WTC11 (cell line): ENCODE measurements around the gene CD86. TPM values are rescaled to one million over a fixed set of nuclear protein-coding genes. Genes with fewer than 3 reads are reported as not detected.

Experiments used
- ATAC-seq: fragments of 200-7000 bp; cut with Tn5 transposase; 2 replicates; pipeline ENCODE4 v1.10.0; 2021; ENCODE audit warnings: mild to moderate bottlenecking, moderate library complexity
- CTCF ChIA-PET: fragments of 300-600 bp; sonication (Branson Sonifier 250); formaldehyde crosslinking; loops from one replicate; lab custom pipeline; 2021; ENCODE audit warnings: antibody characterized with exemption; lab: Charles Lee
- POLR2A ChIA-PET: fragments of 350-600 bp; sonication (Branson Sonifier 250); formaldehyde crosslinking; loops from one replicate; lab custom pipeline; 2021; ENCODE audit warnings: antibody characterized with exemption; lab: Charles Lee
- DNase-seq: peaks from one replicate; pipeline ENCODE4 v3.0.0; 2021; ENCODE audit warnings: low spot score
- H3K27ac Mint-ChIP-seq: 2 replicates; pipeline ENCODE4 v1.8.0; 2021; ENCODE audit warnings: mixed read lengths
- H3K27me3 Mint-ChIP-seq: 2 replicates; pipeline ENCODE4 v1.8.0; 2021; ENCODE audit warnings: low read depth, mild to moderate bottlenecking, moderate library complexity, mixed read lengths
- H3K36me3 Mint-ChIP-seq: 2 replicates; pipeline ENCODE4 v1.8.0; 2021; ENCODE audit warnings: mixed read lengths
- H3K4me1 Mint-ChIP-seq: 2 replicates; pipeline ENCODE4 v1.8.0; 2022; ENCODE audit warnings: mixed read lengths
- H3K4me3 Mint-ChIP-seq: 2 replicates; pipeline ENCODE4 v1.8.0; 2021; ENCODE audit warnings: mild to moderate bottlenecking, moderate library complexity, mixed read lengths
- H3K9me3 Mint-ChIP-seq: 2 replicates; pipeline ENCODE4 v1.8.0; 2021; ENCODE audit warnings: mixed read lengths
- FOXP1 ChIP-seq: sonication (generic); formaldehyde crosslinking; IDR thresholded peaks from 2 replicates; pipeline ENCODE4 v1.8.0; 2022; ENCODE audit warnings: missing genetic modification reagents, mild to moderate bottlenecking, moderate library complexity, borderline replicate concordance
- GABPB1 ChIP-seq: sonication (generic); formaldehyde crosslinking; IDR thresholded peaks from 2 replicates; pipeline ENCODE4 v1.8.1; 2023; ENCODE audit warnings: mild to moderate bottlenecking, missing genetic modification reagents
- NFE2L1 ChIP-seq: sonication (generic); formaldehyde crosslinking; IDR thresholded peaks from 2 replicates; pipeline ENCODE4 v1.8.1; 2023; ENCODE audit warnings: missing genetic modification reagents
- NR2C2 ChIP-seq: sonication (generic); formaldehyde crosslinking; IDR thresholded peaks from 2 replicates; pipeline ENCODE4 v1.8.0; 2022; ENCODE audit warnings: mild to moderate bottlenecking, missing genetic modification reagents
- OVOL2 ChIP-seq: fragments of 250-450 bp; sonication (Bioruptor Pico); IDR thresholded peaks from 2 replicates; pipeline ENCODE4 v1.9.0; 2021; ENCODE audit warnings: mild to moderate bottlenecking, borderline replicate concordance
- RELA ChIP-seq: sonication (generic); formaldehyde crosslinking; IDR thresholded peaks from 2 replicates; pipeline ENCODE4 v1.8.1; 2022; ENCODE audit warnings: missing genetic modification reagents, mild to moderate bottlenecking, borderline replicate concordance
- RORB ChIP-seq: fragments of 250-450 bp; sonication (Bioruptor Pico); IDR thresholded peaks from 2 replicates; pipeline ENCODE4 v1.9.0; 2021; ENCODE audit warnings: mild to moderate bottlenecking
- SMAD3 ChIP-seq: sonication (generic); formaldehyde crosslinking; IDR thresholded peaks from 2 replicates; pipeline ENCODE4 v1.8.0; 2022; ENCODE audit warnings: missing genetic modification reagents, mild to moderate bottlenecking, borderline replicate concordance
- ZNF671 ChIP-seq: fragments of 250-450 bp; sonication (Bioruptor Pico); IDR thresholded peaks from 2 replicates; pipeline ENCODE4 v1.8.0; 2021; ENCODE audit warnings: mild to moderate bottlenecking
- total RNA-seq: library from RNA; stranded (reverse); gene quantifications from 3 replicates; pipeline ENCODE4 v1.2.3, GENCODE V29; 2021
- TF ChIP-seq, protein P1 (sequence below): sonication (generic); formaldehyde crosslinking; IDR thresholded peaks from 2 replicates; pipeline ENCODE4 v1.8.0; 2022; ENCODE audit warnings: mild to moderate bottlenecking, missing genetic modification reagents
- TF ChIP-seq, protein P2 (sequence below): sonication (generic); formaldehyde crosslinking; IDR thresholded peaks from 2 replicates; pipeline ENCODE4 v1.8.1; 2023; ENCODE audit warnings: mild to moderate bottlenecking, missing genetic modification reagents, moderate library complexity
- TF ChIP-seq, protein P3 (sequence below): sonication (generic); formaldehyde crosslinking; IDR thresholded peaks from 2 replicates; pipeline ENCODE4 v1.8.1; 2023; ENCODE audit warnings: mild to moderate bottlenecking, missing genetic modification reagents
- TF ChIP-seq, protein P4 (sequence below): sonication (generic); formaldehyde crosslinking; IDR thresholded peaks from 2 replicates; pipeline ENCODE4 v1.8.0; 2022; ENCODE audit warnings: mild to moderate bottlenecking, missing genetic modification reagents
- TF ChIP-seq, protein P5 (sequence below): sonication (generic); formaldehyde crosslinking; conservative IDR thresholded peaks from 2 replicates; pipeline ENCODE4 v1.8.1; 2023; ENCODE audit warnings: mild to moderate bottlenecking, low read depth, missing genetic modification reagents, moderate library complexity
- TF ChIP-seq, protein P6 (sequence below): fragments of 250-450 bp; sonication (Bioruptor Pico); IDR thresholded peaks from 2 replicates; pipeline ENCODE4 v1.9.0; 2021; ENCODE audit warnings: mild to moderate bottlenecking, borderline replicate concordance
- TF ChIP-seq, protein P7 (sequence below): sonication (generic); formaldehyde crosslinking; IDR thresholded peaks from 2 replicates; pipeline ENCODE4 v1.8.0; 2022; ENCODE audit warnings: missing genetic modification reagents

The CD86 gene
- total RNA-seq, 1 experiment from 2014 or later = 0.61 TPM

DNA sequence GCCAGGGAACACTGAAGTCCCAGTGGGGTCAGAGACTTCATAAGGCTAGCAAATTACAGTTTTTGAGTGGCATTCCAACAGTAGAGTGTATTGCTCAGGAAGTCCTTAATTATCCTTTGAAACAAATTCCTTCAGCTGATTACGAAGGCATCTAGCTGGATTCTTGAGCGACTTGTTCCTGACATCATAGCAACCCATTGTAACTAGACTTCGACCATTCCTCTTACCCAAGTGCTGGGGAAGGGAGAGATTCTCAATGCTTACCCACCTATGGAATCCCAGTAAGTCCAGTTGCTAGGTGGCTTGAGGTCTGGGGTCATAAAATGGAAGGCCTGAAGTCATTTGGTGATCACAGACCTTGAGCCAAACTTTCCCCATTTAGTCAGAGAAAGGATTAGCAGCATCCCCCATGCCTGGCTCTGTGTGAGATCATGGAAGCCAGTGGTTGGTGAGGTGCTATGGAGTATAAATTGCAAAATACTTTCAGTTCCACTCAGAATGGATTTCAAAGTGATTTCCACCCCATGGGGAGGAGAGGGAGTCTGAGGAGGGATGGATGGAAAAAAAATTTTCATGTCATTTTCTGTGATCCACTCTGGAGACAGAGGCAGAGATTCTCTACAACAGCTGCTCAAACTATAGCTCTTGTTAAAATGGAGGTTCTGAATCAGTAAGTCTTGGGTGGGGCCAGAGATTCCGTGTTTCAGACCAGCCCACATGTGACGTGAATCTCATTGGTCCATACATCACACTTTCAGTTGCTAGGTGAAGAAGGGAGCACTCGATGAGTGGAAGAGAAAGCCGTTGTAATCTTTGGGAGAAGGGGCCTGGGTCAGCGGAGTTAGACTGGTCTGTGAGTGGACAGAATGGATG, 45.7 kb downstream of the CD86 start:
- Mint-ChIP-seq H3K4me3 (no peak overlapping the region), H3K9me3 (no peaks in the 10 kb centered on the region), H3K36me3 (no peaks in the 10 kb centered on the region), H3K4me1 (peaks cover 4% of the 10 kb centered on the region; the same call in 1 of the 2 replicates), H3K27ac (no peak overlapping the region), H3K27me3 (no peaks in the 10 kb centered on the region)
- ChIA-PET CTCF (interaction anchor here (0.5 to 3.9 kb wide), 20 partner anchors 8 to 600 kb away, joined by 3 to 36 read pairs (median 4); partner anchors contain the start of gene POLQ), POLR2A (no interaction called here)
- TF ChIP-seq, protein P1, sequence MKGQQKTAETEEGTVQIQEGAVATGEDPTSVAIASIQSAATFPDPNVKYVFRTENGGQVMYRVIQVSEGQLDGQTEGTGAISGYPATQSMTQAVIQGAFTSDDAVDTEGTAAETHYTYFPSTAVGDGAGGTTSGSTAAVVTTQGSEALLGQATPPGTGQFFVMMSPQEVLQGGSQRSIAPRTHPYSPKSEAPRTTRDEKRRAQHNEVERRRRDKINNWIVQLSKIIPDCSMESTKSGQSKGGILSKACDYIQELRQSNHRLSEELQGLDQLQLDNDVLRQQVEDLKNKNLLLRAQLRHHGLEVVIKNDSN = no peak
- TF ChIP-seq, protein P2, sequence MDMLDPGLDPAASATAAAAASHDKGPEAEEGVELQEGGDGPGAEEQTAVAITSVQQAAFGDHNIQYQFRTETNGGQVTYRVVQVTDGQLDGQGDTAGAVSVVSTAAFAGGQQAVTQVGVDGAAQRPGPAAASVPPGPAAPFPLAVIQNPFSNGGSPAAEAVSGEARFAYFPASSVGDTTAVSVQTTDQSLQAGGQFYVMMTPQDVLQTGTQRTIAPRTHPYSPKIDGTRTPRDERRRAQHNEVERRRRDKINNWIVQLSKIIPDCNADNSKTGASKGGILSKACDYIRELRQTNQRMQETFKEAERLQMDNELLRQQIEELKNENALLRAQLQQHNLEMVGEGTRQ (CRISPR knock-in tag) = no peak
- TF ChIP-seq, protein P3, sequence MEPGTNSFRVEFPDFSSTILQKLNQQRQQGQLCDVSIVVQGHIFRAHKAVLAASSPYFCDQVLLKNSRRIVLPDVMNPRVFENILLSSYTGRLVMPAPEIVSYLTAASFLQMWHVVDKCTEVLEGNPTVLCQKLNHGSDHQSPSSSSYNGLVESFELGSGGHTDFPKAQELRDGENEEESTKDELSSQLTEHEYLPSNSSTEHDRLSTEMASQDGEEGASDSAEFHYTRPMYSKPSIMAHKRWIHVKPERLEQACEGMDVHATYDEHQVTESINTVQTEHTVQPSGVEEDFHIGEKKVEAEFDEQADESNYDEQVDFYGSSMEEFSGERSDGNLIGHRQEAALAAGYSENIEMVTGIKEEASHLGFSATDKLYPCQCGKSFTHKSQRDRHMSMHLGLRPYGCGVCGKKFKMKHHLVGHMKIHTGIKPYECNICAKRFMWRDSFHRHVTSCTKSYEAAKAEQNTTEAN (CRISPR knock-in tag) = no peak
- TF ChIP-seq ZNF671 (CRISPR knock-in tag) (no peak), RELA (CRISPR knock-in tag) (no peak), OVOL2 (CRISPR knock-in tag) (no peak), SMAD3 (no peak), RORB (CRISPR knock-in tag) (no peak), GABPB1 (CRISPR knock-in tag) (no peak), NFE2L1 (CRISPR knock-in tag) (no peak), NR2C2 (CRISPR knock-in tag) (no peak), FOXP1 (CRISPR knock-in tag) (no peak)
- TF ChIP-seq, protein P4, sequence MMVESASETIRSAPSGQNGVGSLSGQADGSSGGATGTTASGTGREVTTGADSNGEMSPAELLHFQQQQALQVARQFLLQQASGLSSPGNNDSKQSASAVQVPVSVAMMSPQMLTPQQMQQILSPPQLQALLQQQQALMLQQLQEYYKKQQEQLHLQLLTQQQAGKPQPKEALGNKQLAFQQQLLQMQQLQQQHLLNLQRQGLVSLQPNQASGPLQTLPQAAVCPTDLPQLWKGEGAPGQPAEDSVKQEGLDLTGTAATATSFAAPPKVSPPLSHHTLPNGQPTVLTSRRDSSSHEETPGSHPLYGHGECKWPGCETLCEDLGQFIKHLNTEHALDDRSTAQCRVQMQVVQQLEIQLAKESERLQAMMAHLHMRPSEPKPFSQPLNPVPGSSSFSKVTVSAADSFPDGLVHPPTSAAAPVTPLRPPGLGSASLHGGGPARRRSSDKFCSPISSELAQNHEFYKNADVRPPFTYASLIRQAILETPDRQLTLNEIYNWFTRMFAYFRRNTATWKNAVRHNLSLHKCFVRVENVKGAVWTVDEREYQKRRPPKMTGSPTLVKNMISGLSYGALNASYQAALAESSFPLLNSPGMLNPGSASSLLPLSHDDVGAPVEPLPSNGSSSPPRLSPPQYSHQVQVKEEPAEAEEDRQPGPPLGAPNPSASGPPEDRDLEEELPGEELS (CRISPR knock-in tag) = no peak
- TF ChIP-seq, protein P5, sequence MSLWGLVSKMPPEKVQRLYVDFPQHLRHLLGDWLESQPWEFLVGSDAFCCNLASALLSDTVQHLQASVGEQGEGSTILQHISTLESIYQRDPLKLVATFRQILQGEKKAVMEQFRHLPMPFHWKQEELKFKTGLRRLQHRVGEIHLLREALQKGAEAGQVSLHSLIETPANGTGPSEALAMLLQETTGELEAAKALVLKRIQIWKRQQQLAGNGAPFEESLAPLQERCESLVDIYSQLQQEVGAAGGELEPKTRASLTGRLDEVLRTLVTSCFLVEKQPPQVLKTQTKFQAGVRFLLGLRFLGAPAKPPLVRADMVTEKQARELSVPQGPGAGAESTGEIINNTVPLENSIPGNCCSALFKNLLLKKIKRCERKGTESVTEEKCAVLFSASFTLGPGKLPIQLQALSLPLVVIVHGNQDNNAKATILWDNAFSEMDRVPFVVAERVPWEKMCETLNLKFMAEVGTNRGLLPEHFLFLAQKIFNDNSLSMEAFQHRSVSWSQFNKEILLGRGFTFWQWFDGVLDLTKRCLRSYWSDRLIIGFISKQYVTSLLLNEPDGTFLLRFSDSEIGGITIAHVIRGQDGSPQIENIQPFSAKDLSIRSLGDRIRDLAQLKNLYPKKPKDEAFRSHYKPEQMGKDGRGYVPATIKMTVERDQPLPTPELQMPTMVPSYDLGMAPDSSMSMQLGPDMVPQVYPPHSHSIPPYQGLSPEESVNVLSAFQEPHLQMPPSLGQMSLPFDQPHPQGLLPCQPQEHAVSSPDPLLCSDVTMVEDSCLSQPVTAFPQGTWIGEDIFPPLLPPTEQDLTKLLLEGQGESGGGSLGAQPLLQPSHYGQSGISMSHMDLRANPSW (CRISPR knock-in tag) = no peak
- TF ChIP-seq, protein P6, sequence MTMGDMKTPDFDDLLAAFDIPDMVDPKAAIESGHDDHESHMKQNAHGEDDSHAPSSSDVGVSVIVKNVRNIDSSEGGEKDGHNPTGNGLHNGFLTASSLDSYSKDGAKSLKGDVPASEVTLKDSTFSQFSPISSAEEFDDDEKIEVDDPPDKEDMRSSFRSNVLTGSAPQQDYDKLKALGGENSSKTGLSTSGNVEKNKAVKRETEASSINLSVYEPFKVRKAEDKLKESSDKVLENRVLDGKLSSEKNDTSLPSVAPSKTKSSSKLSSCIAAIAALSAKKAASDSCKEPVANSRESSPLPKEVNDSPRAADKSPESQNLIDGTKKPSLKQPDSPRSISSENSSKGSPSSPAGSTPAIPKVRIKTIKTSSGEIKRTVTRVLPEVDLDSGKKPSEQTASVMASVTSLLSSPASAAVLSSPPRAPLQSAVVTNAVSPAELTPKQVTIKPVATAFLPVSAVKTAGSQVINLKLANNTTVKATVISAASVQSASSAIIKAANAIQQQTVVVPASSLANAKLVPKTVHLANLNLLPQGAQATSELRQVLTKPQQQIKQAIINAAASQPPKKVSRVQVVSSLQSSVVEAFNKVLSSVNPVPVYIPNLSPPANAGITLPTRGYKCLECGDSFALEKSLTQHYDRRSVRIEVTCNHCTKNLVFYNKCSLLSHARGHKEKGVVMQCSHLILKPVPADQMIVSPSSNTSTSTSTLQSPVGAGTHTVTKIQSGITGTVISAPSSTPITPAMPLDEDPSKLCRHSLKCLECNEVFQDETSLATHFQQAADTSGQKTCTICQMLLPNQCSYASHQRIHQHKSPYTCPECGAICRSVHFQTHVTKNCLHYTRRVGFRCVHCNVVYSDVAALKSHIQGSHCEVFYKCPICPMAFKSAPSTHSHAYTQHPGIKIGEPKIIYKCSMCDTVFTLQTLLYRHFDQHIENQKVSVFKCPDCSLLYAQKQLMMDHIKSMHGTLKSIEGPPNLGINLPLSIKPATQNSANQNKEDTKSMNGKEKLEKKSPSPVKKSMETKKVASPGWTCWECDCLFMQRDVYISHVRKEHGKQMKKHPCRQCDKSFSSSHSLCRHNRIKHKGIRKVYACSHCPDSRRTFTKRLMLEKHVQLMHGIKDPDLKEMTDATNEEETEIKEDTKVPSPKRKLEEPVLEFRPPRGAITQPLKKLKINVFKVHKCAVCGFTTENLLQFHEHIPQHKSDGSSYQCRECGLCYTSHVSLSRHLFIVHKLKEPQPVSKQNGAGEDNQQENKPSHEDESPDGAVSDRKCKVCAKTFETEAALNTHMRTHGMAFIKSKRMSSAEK = no peak
- TF ChIP-seq, protein P7, sequence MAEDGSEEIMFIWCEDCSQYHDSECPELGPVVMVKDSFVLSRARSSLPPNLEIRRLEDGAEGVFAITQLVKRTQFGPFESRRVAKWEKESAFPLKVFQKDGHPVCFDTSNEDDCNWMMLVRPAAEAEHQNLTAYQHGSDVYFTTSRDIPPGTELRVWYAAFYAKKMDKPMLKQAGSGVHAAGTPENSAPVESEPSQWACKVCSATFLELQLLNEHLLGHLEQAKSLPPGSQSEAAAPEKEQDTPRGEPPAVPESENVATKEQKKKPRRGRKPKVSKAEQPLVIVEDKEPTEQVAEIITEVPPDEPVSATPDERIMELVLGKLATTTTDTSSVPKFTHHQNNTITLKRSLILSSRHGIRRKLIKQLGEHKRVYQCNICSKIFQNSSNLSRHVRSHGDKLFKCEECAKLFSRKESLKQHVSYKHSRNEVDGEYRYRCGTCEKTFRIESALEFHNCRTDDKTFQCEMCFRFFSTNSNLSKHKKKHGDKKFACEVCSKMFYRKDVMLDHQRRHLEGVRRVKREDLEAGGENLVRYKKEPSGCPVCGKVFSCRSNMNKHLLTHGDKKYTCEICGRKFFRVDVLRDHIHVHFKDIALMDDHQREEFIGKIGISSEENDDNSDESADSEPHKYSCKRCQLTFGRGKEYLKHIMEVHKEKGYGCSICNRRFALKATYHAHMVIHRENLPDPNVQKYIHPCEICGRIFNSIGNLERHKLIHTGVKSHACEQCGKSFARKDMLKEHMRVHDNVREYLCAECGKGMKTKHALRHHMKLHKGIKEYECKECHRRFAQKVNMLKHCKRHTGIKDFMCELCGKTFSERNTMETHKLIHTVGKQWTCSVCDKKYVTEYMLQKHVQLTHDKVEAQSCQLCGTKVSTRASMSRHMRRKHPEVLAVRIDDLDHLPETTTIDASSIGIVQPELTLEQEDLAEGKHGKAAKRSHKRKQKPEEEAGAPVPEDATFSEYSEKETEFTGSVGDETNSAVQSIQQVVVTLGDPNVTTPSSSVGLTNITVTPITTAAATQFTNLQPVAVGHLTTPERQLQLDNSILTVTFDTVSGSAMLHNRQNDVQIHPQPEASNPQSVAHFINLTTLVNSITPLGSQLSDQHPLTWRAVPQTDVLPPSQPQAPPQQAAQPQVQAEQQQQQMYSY (CRISPR knock-in tag) = no peak
- DNase-seq (no peak), ATAC-seq (no peak)
